Naive thymus-derived CD4-positive, alpha-beta T cell (primary cell): ENCODE data around the gene MID1. TPM values are rescaled to one million over a fixed set of nuclear protein-coding genes. Genes with fewer than 3 reads are reported as not detected.

Experiments
- ATAC-seq: fragments of 150-1000 bp; cut with Tn5 transposase; 2 replicates; pipeline ENCODE4 v1.10.0; 2021; ENCODE audit warnings: mild to moderate bottlenecking, moderate library complexity
- CTCF ChIA-PET: fragments of 350-600 bp; sonication (Branson Sonifier 250); formaldehyde crosslinking; loops from one replicate; lab custom pipeline; 2021; ENCODE audit warnings: antibody characterized with exemption; lab: Charles Lee
- POLR2A ChIA-PET: fragments of 350-600 bp; sonication (Branson Sonifier 250); formaldehyde crosslinking; loops from one replicate; lab custom pipeline; 2021; ENCODE audit warnings: antibody characterized with exemption, inconsistent platforms; lab: Charles Lee
- DNase-seq, 9 donors: peaks; one replicate each; pipeline versions ENCODE4 v3.0.0 to v3.0.0-alpha.2; 2020 to 2022; ENCODE audit warnings: mixed read lengths in 1 of 9
- H3K27ac ChIP-seq: one replicate; pipeline ENCODE4 v1.7.0; 2013; ENCODE audit warnings: mild to moderate bottlenecking, low read depth, low read length, moderate library complexity
- H3K27me3 ChIP-seq, 2 donors: one replicate each; pipeline ENCODE4 v1.7.0; 2013; ENCODE audit warnings: low read length in 2 of 2, mild to moderate bottlenecking in 2 of 2, moderate library complexity in 2 of 2; ENCODE audit not compliant: control insufficient read depth in 2 of 2, insufficient read depth in 2 of 2
- H3K36me3 ChIP-seq, 3 experiments: 1 replicate in 2 of 3; 2 replicates in 1 of 3; pipeline ENCODE4 v1.7.0; 2013; ENCODE audit warnings: low read length in 3 of 3, mild to moderate bottlenecking in 3 of 3, moderate library complexity in 1 of 3; ENCODE audit not compliant: insufficient read depth in 3 of 3, control insufficient read depth in 2 of 3
- H3K4me1 ChIP-seq, 2 donors: one replicate each; pipeline ENCODE4 v1.7.0; 2013; ENCODE audit warnings: low read length in 2 of 2, mild to moderate bottlenecking in 2 of 2, moderate library complexity in 1 of 2; ENCODE audit not compliant: control insufficient read depth in 2 of 2, insufficient read depth in 2 of 2
- H3K4me3 ChIP-seq: 2 replicates; pipeline ENCODE4 v1.7.0; 2013; ENCODE audit warnings: mild to moderate bottlenecking, low read length
- H3K9me3 ChIP-seq, 3 experiments: 1 replicate in 2 of 3; 2 replicates in 1 of 3; pipeline ENCODE4 v1.7.0; 2013; ENCODE audit warnings: low read length in 3 of 3; ENCODE audit not compliant: control insufficient read depth in 2 of 3
- H3K27ac Mint-ChIP-seq, 9 donors: one replicate each; pipeline ENCODE4 v1.8.0; 2020 to 2022; ENCODE audit warnings: mixed read lengths in 9 of 9, mild to moderate bottlenecking in 8 of 9, moderate library complexity in 5 of 9, inconsistent platforms in 2 of 9
- H3K27me3 Mint-ChIP-seq, 5 donors: one replicate each; pipeline ENCODE4 v1.8.0; 2021 to 2022; ENCODE audit warnings: mixed read lengths in 5 of 5, mild to moderate bottlenecking in 1 of 5
- H3K36me3 Mint-ChIP-seq, 5 donors: one replicate each; pipeline ENCODE4 v1.8.0; 2020 to 2022; ENCODE audit warnings: mixed read lengths in 5 of 5, mild to moderate bottlenecking in 3 of 5, inconsistent platforms in 1 of 5
- H3K4me1 Mint-ChIP-seq, 7 donors: one replicate each; pipeline ENCODE4 v1.8.0; 2020 to 2022; ENCODE audit warnings: mixed read lengths in 7 of 7, mild to moderate bottlenecking in 3 of 7, inconsistent platforms in 1 of 7
- H3K4me3 Mint-ChIP-seq, 10 donors: one replicate each; pipeline ENCODE4 v1.8.0; 2020 to 2022; ENCODE audit warnings: mild to moderate bottlenecking in 10 of 10, mixed read lengths in 10 of 10, moderate library complexity in 6 of 10, inconsistent platforms in 2 of 10
- H3K9me3 Mint-ChIP-seq, 11 donors: one replicate each; pipeline ENCODE4 v1.8.0; 2020 to 2022; ENCODE audit warnings: mixed read lengths in 11 of 11, mild to moderate bottlenecking in 4 of 11, inconsistent platforms in 1 of 11, moderate library complexity in 1 of 11
- intact Hi-C, 2 donors: fragments of 100-400 bp; cut with micrococcal nuclease; formaldehyde crosslinking; loops; one replicate each; pipeline ENCODE4 v1.15.1; 2023
- polyA plus RNA-seq, 2 donors: library from polyadenylated mRNA; unstranded; fragments of 300-500 nt; fragmentation: Illumina TruSeq; gene quantifications; one replicate each; pipeline ENCODE4 v1.2.3, GENCODE V29; 2021
- total RNA-seq, 6 experiments: library from RNA in 5 of 6; stranded (reverse) in 5 of 6; gene quantifications; 1 replicate in 5 of 6; 2 replicates in 1 of 6; pipeline ENCODE4 v1.2.3 and lab custom pipeline; 2021 to 2026

MID1 gene
- total and polyA plus RNA-seq, 7 experiments from 2014 or later = 0.12 to 0.27 (median 0.22) TPM; not detected in 2

- Mint-ChIP-seq H3K27ac (no peak overlapping the region), H3K36me3 (no peaks in the 10 kb centered on the region), H3K27me3 (peaks cover 0 to 10% (median 0%) of the 10 kb centered on the region in 5 donors), H3K4me1 (no peaks in the 10 kb centered on the region), H3K9me3 (peaks cover 0 to 5% (median 0%) of the 10 kb centered on the region in 11 donors), H3K4me3 (no peak overlapping the region)
- DNase-seq (no peak), ATAC-seq (no peak)
- ChIA-PET POLR2A (no interaction called here), CTCF (no interaction called here)
- Histone ChIP-seq H3K27ac (no peak overlapping the region), H3K9me3 (no peaks in the 10 kb centered on the region), H3K27me3 (no peaks in the 10 kb centered on the region), H3K4me3 (no peak overlapping the region), H3K36me3 (no peaks in the 10 kb centered on the region), H3K4me1 (no peaks in the 10 kb centered on the region)
- intact Hi-C loops = no loop called here
Observed at GRCh38 chrX:10633722-10634121, 13.3 kb upstream of the MID1 start.

- ChIA-PET CTCF (no interaction called here), POLR2A (no interaction called here)
- intact Hi-C loops = no loop called here
- no peak overlapping the region for H3K4me3 ChIP-seq
- Mint-ChIP-seq H3K36me3 (no peaks in the 10 kb centered on the region), H3K27ac (no peak overlapping the region), H3K27me3 (peaks cover 0 to 10% (median 0%) of the 10 kb centered on the region in 5 donors), H3K4me1 (no peaks in the 10 kb centered on the region), H3K4me3 (no peak overlapping the region), H3K9me3 (no peaks in the 10 kb centered on the region)
- no peaks in the 10 kb centered on the region for H3K9me3 ChIP-seq
- no peaks in the 10 kb centered on the region for H3K27me3 ChIP-seq
- no peaks in the 10 kb centered on the region for H3K36me3 ChIP-seq
- no peaks in the 10 kb centered on the region for H3K4me1 ChIP-seq
- ATAC-seq (no peak), DNase-seq (no peak)
- H3K27ac ChIP-seq = no peak overlapping the region
Observed at GRCh38 chrX:10631416-10632145, 11.2 kb upstream of the MID1 start.

GRCh38 chrX:10630320-10630719 lies 9.9 kb upstream of the MID1 start:
- no peaks in the 10 kb centered on the region for H3K4me1 Mint-ChIP-seq
- no peaks in the 10 kb centered on the region for H3K36me3 ChIP-seq
- no peak for ATAC-seq

GRCh38 chrX:10629905-10630304 lies 9.5 kb upstream of the MID1 start:
- ATAC-seq = no peak
- intact Hi-C loops = no loop called here

More at GRCh38 chrX:10630320-10630719, 9.9 kb upstream of the MID1 start:
- Mint-ChIP-seq H3K4me3 (no peak overlapping the region), H3K9me3 (no peaks in the 10 kb centered on the region), H3K36me3 (no peaks in the 10 kb centered on the region), H3K27me3 (peaks cover 0 to 10% (median 0%) of the 10 kb centered on the region in 5 donors), H3K27ac (no peak overlapping the region)
- no peak overlapping the region for H3K4me3 ChIP-seq
- no peaks in the 10 kb centered on the region for H3K4me1 ChIP-seq
- H3K9me3 ChIP-seq = no peaks in the 10 kb centered on the region
- H3K27me3 ChIP-seq = no peaks in the 10 kb centered on the region
- DNase-seq = no peak
- POLR2A ChIA-PET = no interaction called here
- intact Hi-C loops = no loop called here
- CTCF ChIA-PET = no interaction called here
- no peak overlapping the region for H3K27ac ChIP-seq

GRCh38 chrX:10628906-10629305 lies 8.5 kb upstream of the MID1 start:
- no peaks in the 10 kb centered on the region for H3K36me3 ChIP-seq
- no peaks in the 10 kb centered on the region for H3K4me1 ChIP-seq
- H3K4me3 Mint-ChIP-seq = no peak overlapping the region
- no peak overlapping the region for H3K27ac Mint-ChIP-seq
- intact Hi-C loops = no loop called here
- no peaks in the 10 kb centered on the region for H3K36me3 Mint-ChIP-seq
- H3K9me3 ChIP-seq = no peaks in the 10 kb centered on the region
- no peaks in the 10 kb centered on the region for H3K27me3 ChIP-seq
- ATAC-seq (no peak), DNase-seq (no peak)
- H3K9me3 Mint-ChIP-seq = no peaks in the 10 kb centered on the region
- ChIA-PET POLR2A (no interaction called here), CTCF (no interaction called here)
- peaks cover 0 to 10% (median 0%) of the 10 kb centered on the region in 5 donors for H3K27me3 Mint-ChIP-seq
- H3K27ac ChIP-seq = no peak overlapping the region
- no peak overlapping the region for H3K4me3 ChIP-seq
- H3K4me1 Mint-ChIP-seq = no peaks in the 10 kb centered on the region

More at GRCh38 chrX:10629905-10630304, 9.5 kb upstream of the MID1 start:
- peaks cover 0 to 10% (median 0%) of the 10 kb centered on the region in 5 donors for H3K27me3 Mint-ChIP-seq
- Histone ChIP-seq H3K4me1 (no peaks in the 10 kb centered on the region), H3K27me3 (no peaks in the 10 kb centered on the region), H3K9me3 (no peaks in the 10 kb centered on the region), H3K36me3 (no peaks in the 10 kb centered on the region), H3K4me3 (no peak overlapping the region), H3K27ac (no peak overlapping the region)
- no peak for DNase-seq
- ChIA-PET CTCF (no interaction called here), POLR2A (no interaction called here)
- no peaks in the 10 kb centered on the region for H3K4me1 Mint-ChIP-seq
- no peak overlapping the region for H3K4me3 Mint-ChIP-seq
- H3K27ac Mint-ChIP-seq = no peak overlapping the region
- H3K9me3 Mint-ChIP-seq = no peaks in the 10 kb centered on the region
- no peaks in the 10 kb centered on the region for H3K36me3 Mint-ChIP-seq

- Mint-ChIP-seq H3K9me3 (peaks cover 0 to 5% (median 0%) of the 10 kb centered on the region in 11 donors), H3K4me3 (no peak overlapping the region), H3K36me3 (no peaks in the 10 kb centered on the region), H3K27ac (no peak overlapping the region), H3K4me1 (peaks cover 4 to 18% (median 11%) of the 10 kb centered on the region in 7 donors), H3K27me3 (peaks cover 18 to 36% (median 23%) of the 10 kb centered on the region in 5 donors)
- no peaks in the 10 kb centered on the region for H3K36me3 ChIP-seq
- ATAC-seq = no peak
- CTCF ChIA-PET = no interaction called here
- H3K27me3 ChIP-seq = no peaks in the 10 kb centered on the region
- intact Hi-C loops = no loop called here
- H3K4me1 ChIP-seq = no peaks in the 10 kb centered on the region
- H3K4me3 ChIP-seq = no peak overlapping the region
- DNase-seq = no peak
- H3K9me3 ChIP-seq = no peaks in the 10 kb centered on the region
- H3K27ac ChIP-seq = no peak overlapping the region
- POLR2A ChIA-PET = no interaction called here
Observed at GRCh38 chrX:10622197-10622596, 1.8 kb upstream of the MID1 start.
